HG03175 (cell line): ENCODE measurements around the gene MGAT5.

Source experiments
- ATAC-seq: cut with Tn5 transposase; IDR thresholded peaks from one replicate; pipeline ENCODE4 v1.9.1; 2021; ENCODE audit warnings: mild to moderate bottlenecking, moderate library complexity; ENCODE audit not compliant: unreplicated experiment

MGAT5 gene

DNA sequence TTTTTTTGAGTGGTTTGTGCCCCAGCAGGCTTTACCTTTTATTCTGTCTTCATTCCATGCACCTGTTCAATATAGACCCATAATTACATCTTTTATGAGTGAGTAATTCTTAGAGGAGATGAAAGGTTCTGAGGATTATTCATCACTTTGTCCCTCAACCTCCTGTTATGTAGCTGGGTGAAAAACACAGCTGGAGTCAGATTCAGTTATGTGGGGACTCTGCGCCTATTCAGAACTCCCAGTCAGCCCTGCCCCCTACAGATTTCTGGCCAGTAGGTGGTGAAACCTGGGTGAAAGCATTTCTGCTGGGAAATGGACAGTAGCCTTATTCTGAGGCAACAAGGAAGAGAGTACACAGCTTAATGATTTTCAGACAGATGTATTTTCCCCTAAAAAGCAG is 107.8 kb downstream of the MGAT5 start:
- no peak for ATAC-seq

DNA sequence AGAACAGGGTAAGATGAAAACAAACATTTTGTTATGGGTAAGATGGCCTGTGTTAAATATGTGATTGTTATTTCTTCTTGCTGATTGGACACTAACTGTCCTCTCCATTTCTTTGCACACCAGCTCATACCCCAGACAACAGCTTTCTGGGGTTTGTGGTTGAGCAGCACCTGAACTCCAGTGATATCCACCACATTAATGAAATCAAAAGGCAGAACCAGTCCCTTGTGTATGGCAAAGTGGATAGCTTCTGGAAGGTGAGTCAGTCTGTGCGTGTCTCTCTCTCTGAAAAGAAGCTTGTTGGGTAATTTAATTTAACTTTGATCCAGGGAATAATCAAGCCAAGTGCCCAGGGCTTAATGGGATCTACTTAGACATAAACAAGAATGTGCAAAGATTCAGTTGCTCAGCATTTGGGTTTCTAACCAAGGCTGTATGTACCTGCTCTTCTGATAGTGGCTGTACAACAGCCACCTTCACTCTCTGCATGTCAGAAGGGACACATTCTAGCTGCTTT is 108.3 kb downstream of the MGAT5 start:
- no peak for ATAC-seq

GRCh38 chr2:134362740-134363139 is 108.9 kb downstream of the MGAT5 start:
- no peak for ATAC-seq

DNA sequence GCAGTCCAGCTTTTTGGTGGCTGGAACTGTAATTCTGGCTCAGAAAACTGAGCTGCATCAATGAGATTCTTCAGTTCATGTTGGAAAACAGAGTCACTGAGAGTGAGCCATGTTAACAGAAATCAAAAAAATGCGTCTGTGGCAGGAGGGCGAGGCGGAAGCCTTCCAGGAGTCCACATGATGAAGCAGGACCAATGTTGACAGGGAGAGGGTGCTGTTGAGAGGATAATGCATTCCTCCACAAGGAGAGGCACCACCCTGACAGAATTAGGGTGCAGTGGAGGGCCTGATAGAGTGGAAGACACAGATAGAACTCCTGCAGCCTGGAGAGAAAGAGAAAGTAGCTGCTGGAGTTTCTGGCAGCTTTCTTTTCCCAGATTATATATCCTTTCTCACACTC is 111.5 kb downstream of the MGAT5 start:
- ATAC-seq, result no peak

GRCh38 chr2:134366359-134366758 is 112.5 kb downstream of the MGAT5 start:
- no peak for ATAC-seq

GRCh38 chr2:134367213-134367612 is 113.3 kb downstream of the MGAT5 start:
- no peak for ATAC-seq

- no peak for ATAC-seq
Measured at GRCh38 chr2:134368009-134368817, 114.3 kb downstream of the MGAT5 start.

GRCh38 chr2:134369220-134369902 is 115.5 kb downstream of the MGAT5 start:
- no peak for ATAC-seq

DNA sequence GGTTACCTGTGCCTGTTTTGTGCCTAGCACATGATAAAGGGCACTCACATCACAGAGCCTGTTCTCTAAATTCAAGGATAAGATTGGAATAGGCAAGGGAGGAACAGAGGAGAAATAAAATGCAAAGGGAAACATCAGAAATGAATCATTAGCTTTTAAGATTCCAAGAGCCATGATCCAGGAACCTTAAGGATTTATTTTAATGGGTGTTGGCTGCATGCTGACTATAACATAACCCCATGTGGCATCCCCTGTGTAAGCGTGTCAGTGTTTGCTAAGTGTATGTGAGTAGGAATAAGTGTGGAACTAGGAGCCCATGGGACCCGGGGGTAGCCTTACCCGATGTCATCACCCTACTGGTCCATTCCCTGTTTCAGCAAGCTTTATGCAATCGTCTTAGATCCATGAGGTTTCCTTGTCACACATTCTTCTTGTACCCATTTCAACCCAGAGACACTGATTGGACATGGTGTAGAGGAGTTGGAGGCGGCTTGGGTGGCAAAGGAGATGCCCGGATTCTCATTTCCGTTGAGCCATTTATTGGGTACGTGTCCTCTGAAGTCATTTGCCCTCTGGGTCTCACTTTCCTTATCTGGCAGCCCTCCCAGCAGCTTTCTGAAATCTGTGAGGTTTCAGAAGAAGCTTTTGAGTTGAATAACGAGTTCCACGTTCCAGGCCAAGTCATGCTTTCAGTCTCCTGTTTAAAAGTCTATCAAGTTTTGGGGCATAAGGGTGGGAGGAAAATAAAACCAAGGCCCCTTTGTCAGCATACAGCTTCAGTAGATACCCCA is 117.0 kb downstream of the MGAT5 start:
- ATAC-seq, result no peak

DNA sequence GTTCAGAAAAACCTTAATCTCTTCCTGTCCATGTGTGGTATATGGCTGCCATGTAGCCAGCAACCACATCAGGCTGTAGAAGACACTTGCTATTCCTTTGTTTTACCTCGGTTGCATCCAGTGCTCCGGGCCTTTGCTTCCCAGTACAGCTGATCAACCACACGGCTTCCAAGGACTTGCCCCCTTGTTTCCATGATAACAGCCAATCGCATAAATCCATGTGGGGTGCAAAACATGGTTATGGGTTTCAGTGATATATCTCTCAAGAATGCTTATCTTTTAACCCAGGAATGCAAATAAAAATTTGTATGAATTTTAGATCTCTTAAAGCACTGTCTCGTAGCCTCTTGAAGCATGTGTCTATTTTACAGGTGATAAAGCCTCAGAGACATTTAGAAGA is 118.3 kb downstream of the MGAT5 start:
- ATAC-seq, result no peak

- no peak for ATAC-seq
Measured at GRCh38 chr2:134372611-134373131, 118.8 kb downstream of the MGAT5 start.

DNA sequence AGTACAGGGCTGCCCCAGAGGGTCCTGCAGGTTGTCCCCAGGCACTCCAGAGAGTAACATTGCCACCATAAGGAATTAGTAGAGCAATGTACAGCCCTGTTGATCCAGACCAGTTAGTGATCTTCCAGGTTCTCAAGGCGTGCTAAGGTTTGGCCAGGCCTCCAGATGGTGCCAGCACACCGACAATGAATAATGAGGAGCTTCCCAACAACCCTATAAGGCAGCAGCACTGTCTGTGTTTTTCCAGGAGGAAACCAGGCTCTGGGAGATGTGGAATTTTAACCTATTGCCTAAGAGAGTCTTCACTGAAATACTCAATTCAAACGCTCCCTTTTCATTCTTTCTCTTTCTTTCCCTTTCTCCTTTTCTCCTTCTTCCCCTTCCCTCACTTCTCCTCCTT is 122.1 kb downstream of the MGAT5 start:
- ATAC-seq, result no peak

DNA sequence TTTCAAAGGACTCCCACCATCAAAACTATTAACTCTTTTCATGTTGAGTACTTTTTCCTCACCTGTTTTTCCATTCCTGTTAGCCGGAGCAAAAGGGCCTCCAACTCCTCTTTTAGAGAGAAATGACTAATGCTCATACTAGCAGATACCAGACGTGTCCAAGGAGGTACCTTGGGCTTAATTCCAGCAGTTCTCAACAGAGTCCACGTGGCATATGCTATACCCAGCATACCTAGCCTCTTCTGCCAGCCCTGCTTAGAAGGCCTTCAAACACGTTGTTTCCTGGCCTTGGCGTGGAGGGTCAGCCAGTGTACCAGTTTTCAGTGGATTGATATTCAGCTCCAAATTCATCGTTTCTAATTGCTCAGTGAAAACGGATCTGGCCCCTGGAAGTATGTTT is 123.9 kb downstream of the MGAT5 start:
- ATAC-seq, result no peak

GRCh38 chr2:134379293-134379692 is 125.4 kb downstream of the MGAT5 start:
- no peak for ATAC-seq

DNA sequence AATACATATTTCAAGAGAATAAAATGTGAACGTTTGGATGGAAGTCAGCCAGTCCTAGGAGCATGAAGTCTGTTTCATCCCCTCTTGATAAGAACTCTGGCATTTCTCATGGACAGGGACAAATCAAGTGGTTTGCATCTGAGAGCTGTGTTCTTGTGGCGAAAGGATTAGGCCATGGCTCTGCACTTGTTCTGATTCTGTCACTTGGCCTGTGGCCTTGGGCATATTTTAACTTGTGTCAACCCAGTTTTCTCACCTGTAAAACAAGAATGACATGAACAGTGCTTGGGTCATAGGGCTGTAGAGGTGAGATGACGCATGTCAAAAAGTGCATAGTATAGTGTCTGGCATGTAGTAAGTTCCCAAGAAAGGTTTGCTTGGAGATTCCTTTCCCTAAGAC is 125.8 kb downstream of the MGAT5 start:
- ATAC-seq, result no peak

GRCh38 chr2:134381141-134381540 is 127.3 kb downstream of the MGAT5 start:
- ATAC-seq, result no peak

GRCh38 chr2:134384131-134384530 is 130.3 kb downstream of the MGAT5 start:
- ATAC-seq, result no peak

- ATAC-seq, result no peak
Measured at GRCh38 chr2:134385195-134385594, 131.3 kb downstream of the MGAT5 start.

GRCh38 chr2:134386310-134386709 is 132.4 kb downstream of the MGAT5 start:
- ATAC-seq, result no peak

DNA sequence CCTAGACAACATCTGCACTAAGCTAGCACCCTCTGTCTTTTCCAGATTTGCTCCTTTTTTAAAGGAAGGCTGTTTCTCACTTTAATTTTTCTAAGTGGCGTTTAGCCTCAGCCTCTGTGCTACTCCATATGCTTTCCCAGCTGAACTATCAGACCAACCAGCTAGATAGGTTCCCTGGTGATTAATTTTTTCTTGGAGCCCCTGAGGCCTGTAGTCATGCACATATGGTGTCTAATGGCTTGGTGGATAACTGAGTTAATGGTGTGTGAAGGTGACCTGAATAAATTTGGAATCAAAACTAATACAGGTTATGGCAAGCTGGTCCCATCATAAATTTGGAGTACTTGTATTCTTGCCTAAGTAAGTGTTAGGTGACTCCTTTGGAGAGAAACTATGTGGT is 135.5 kb downstream of the MGAT5 start:
- ATAC-seq, result no peak

DNA sequence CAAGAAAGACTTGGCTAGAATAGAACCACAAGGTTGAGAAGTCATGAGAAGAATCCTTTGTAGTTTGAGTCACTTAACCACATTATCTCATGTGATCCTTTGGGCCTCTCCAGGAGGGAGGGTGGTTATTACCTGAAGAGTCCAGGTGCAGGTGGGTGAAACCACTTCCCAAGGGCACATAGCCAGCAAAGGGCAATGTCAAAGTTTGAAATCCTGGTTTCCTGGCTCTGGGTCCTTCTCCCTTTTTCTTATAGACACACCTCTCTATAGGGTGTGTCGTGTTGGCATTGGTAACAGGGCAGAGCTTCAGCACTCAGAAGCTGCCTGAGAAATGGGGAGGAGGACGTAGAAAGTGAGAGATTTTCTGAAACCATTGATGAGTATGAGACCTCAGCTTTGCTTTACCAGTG is 137.9 kb downstream of the MGAT5 start:
- ATAC-seq, result peak; percentile 81
